ENCODE measurements around the gene TLCD1. TPM values are rescaled to one million over a fixed set of nuclear protein-coding genes. Genes with fewer than 3 reads are reported as not detected.

The TLCD1 gene
- polyA plus RNA-seq, 1 donor from 2014 or later = not detected

DNA sequence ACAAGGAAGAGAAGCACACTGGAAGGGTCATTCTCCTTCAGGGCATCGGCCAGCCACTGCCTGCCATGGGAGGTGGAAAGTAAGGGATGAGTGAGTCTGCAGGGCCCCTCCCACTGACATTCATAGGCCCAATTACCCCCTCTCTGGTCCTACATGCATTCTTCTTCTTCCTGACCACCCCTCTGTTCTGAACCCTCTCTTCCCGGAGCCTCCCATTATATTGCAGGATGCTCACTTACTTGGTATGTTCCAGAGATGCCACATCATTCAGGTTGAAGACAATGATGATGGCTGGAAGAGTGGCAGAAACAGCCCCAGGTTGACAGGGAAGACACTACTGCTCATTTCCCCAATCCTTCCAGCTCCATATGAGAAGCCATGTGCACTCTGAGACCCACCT is 10.8 kb downstream of the TLCD1 start (continued):
- TF ChIP-seq TAF1 (IDR thresholded peaks at IDR 0.05; ENCODE audit: low read depth) = no peak

- Histone ChIP-seq H4K20me1 (ENCODE audit: insufficient read depth) (no peaks in the 10 kb centered on the region), H3K79me2 (replicated peaks; ENCODE audit: insufficient read depth, low read length) (no peaks in the 10 kb centered on the region), H3K9ac (ENCODE audit: low read length) (no peak overlapping the region), H2AFZ (ENCODE audit: low read depth, low read length) (no peak overlapping the region), H3K9me2 (ENCODE audit: insufficient read depth, low read length) (no peaks in the 10 kb centered on the region), H3K4me3 (ENCODE audit: low read length) (no peak overlapping the region), H3F3A (ENCODE audit: insufficient read depth, low read length, poor library complexity, severe bottlenecking) (peaks cover 3% of the 10 kb centered on the region), H3K9me3 (ENCODE audit: low read length) (no peaks in the 10 kb centered on the region), H3K4me2 (ENCODE audit: low read length) (no peak overlapping the region), H3K27ac (ENCODE audit: low read length) (no peak overlapping the region), H3K27me3 (ENCODE audit: insufficient read depth, low read depth, low read length) (peaks cover 28% of the 10 kb centered on the region), H3K36me3 (ENCODE audit: insufficient read depth, low read length) (no peaks in the 10 kb centered on the region)
- TF ChIP-seq, protein P1, sequence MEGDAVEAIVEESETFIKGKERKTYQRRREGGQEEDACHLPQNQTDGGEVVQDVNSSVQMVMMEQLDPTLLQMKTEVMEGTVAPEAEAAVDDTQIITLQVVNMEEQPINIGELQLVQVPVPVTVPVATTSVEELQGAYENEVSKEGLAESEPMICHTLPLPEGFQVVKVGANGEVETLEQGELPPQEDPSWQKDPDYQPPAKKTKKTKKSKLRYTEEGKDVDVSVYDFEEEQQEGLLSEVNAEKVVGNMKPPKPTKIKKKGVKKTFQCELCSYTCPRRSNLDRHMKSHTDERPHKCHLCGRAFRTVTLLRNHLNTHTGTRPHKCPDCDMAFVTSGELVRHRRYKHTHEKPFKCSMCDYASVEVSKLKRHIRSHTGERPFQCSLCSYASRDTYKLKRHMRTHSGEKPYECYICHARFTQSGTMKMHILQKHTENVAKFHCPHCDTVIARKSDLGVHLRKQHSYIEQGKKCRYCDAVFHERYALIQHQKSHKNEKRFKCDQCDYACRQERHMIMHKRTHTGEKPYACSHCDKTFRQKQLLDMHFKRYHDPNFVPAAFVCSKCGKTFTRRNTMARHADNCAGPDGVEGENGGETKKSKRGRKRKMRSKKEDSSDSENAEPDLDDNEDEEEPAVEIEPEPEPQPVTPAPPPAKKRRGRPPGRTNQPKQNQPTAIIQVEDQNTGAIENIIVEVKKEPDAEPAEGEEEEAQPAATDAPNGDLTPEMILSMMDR (IDR thresholded peaks at IDR 0.05; ENCODE audit: poor library complexity, severe bottlenecking) = no peak
- no peak for TF ChIP-seq EZH2 (IDR thresholded peaks at IDR 0.05; ENCODE audit: borderline replicate concordance, insufficient read depth, low read length, poor library complexity, severe bottlenecking)
- TF ChIP-seq MXI1 (conservative IDR thresholded peaks at IDR 0.05; ENCODE audit: poor library complexity, severe bottlenecking) = no peak
- no peak for TF ChIP-seq EP300 (conservative IDR thresholded peaks at IDR 0.05; ENCODE audit: poor library complexity, severe bottlenecking)
- no peak for TF ChIP-seq RAD21 (conservative IDR thresholded peaks at IDR 0.05)
- TF ChIP-seq SMC3 (conservative IDR thresholded peaks at IDR 0.05; ENCODE audit: poor library complexity) = no peak
- no peak for TF ChIP-seq TAF1 (IDR thresholded peaks at IDR 0.05; ENCODE audit: low read depth)
- TF ChIP-seq REST (IDR thresholded peaks at IDR 0.05; ENCODE audit: borderline replicate concordance) = no peak
- no peak for TF ChIP-seq POLR2AphosphoS5 (IDR thresholded peaks at IDR 0.05)
Observed at GRCh38 chr17:28714281-28714680, 11.8 kb downstream of the TLCD1 start.

GRCh38 chr17:28712705-28713415 is 13.2 kb downstream of the TLCD1 start:
- TF ChIP-seq REST (IDR thresholded peaks at IDR 0.05; ENCODE audit: borderline replicate concordance) = no peak
- TF ChIP-seq, protein P1 (IDR thresholded peaks at IDR 0.05; ENCODE audit: poor library complexity, severe bottlenecking) = no peak
- TF ChIP-seq MXI1 (conservative IDR thresholded peaks at IDR 0.05; ENCODE audit: poor library complexity, severe bottlenecking) = no peak
- TF ChIP-seq EZH2 (IDR thresholded peaks at IDR 0.05; ENCODE audit: borderline replicate concordance, insufficient read depth, low read length, poor library complexity, severe bottlenecking) = no peak
- no peak for TF ChIP-seq TAF1 (IDR thresholded peaks at IDR 0.05; ENCODE audit: low read depth)
- Histone ChIP-seq H3K9ac (ENCODE audit: low read length) (no peak overlapping the region), H3K4me2 (ENCODE audit: low read length) (no peak overlapping the region), H3K36me3 (ENCODE audit: insufficient read depth, low read length) (no peaks in the 10 kb centered on the region), H3K79me2 (replicated peaks; ENCODE audit: insufficient read depth, low read length) (no peaks in the 10 kb centered on the region), H3K27ac (ENCODE audit: low read length) (no peak overlapping the region), H3K27me3 (ENCODE audit: insufficient read depth, low read depth, low read length) (peaks cover 20% of the 10 kb centered on the region), H3F3A (ENCODE audit: insufficient read depth, low read length, poor library complexity, severe bottlenecking) (peaks cover 3% of the 10 kb centered on the region), H3K4me3 (ENCODE audit: low read length) (no peak overlapping the region), H3K9me3 (ENCODE audit: low read length) (no peaks in the 10 kb centered on the region), H2AFZ (ENCODE audit: low read depth, low read length) (no peak overlapping the region), H3K9me2 (ENCODE audit: insufficient read depth, low read length) (no peaks in the 10 kb centered on the region), H4K20me1 (ENCODE audit: insufficient read depth) (no peaks in the 10 kb centered on the region)

Data from neural cell (in vitro differentiated cells).